Large intestine (tissue), 3 donors: ENCODE results near the gene PTPRD. TPM values are rescaled to one million over a fixed set of nuclear protein-coding genes. Genes with fewer than 3 reads are reported as not detected.

Experiments used
- DNase-seq, 2 donors: peaks; one replicate each; pipeline versions ENCODE4 v3.0.0 to v3.0.0-alpha.2; 2013
- H3K27ac ChIP-seq: one replicate; pipeline ENCODE4 v1.5.1; 2013; ENCODE audit warnings: low read length
- H3K27me3 ChIP-seq: 2 replicates; pipeline ENCODE4 v1.6.1; 2013; ENCODE audit warnings: low read length; ENCODE audit not compliant: control insufficient read depth, insufficient read depth
- H3K36me3 ChIP-seq: 2 replicates; pipeline ENCODE4 v1.6.1; 2013; ENCODE audit warnings: low read length; ENCODE audit not compliant: control insufficient read depth, insufficient read depth
- H3K4me1 ChIP-seq: one replicate; pipeline ENCODE4 v1.6.1; 2013; ENCODE audit warnings: low read length; ENCODE audit not compliant: control insufficient read depth, insufficient read depth
- H3K4me3 ChIP-seq: one replicate; pipeline ENCODE4 v1.5.1; 2013; ENCODE audit warnings: low read length
- H3K9me3 ChIP-seq: one replicate; pipeline ENCODE4 v1.6.1; 2013; ENCODE audit warnings: mild to moderate bottlenecking, low read depth, low read length, moderate library complexity; ENCODE audit not compliant: control insufficient read depth
- WGBS: methylation state at CpG from one replicate; pipeline ENCODE4 v1.1.5; 2013; ENCODE audit warnings: low lambda C conversion rate; ENCODE audit not compliant: insufficient coverage; 5-methylcytosine and 5-hydroxymethylcytosine counted together
- polyA plus RNA-seq: library from polyadenylated mRNA; unstranded; fragments of 120-200 nt; gene quantifications from one replicate; pipeline ENCODE4 v1.2.1, GENCODE V29; 2013

The PTPRD gene
- polyA plus RNA-seq, 1 donor, result 12.0 TPM

GRCh38 chr9:8362250-8362649 lies 2250.6 kb downstream of the PTPRD start:
- H3K27me3 ChIP-seq, result no peaks in the 10 kb centered on the region
- H3K27ac ChIP-seq, result no peak overlapping the region
- H3K4me1 ChIP-seq, result peaks cover 15% of the 10 kb centered on the region
- no peak overlapping the region for H3K4me3 ChIP-seq
- no peaks in the 10 kb centered on the region for H3K9me3 ChIP-seq
- 57% methylated on average over 1 of the region's 1 CpG for WGBS
- no peaks in the 10 kb centered on the region for H3K36me3 ChIP-seq
- DNase-seq, result no peak

- Histone ChIP-seq H3K9me3 (no peaks in the 10 kb centered on the region), H3K4me1 (peaks cover 15% of the 10 kb centered on the region), H3K27ac (no peak overlapping the region), H3K4me3 (no peak overlapping the region), H3K27me3 (no peaks in the 10 kb centered on the region), H3K36me3 (no peaks in the 10 kb centered on the region)
- WGBS, result 17% methylated on average over 1 of the region's 2 CpGs
- peak; percentile 33 to 50 for DNase-seq
These were observed 2251.4 kb downstream of the PTPRD start for GRCh38 chr9:8361364-8361763.

- Histone ChIP-seq H3K4me3 (no peak overlapping the region), H3K27ac (no peak overlapping the region), H3K36me3 (no peaks in the 10 kb centered on the region), H3K27me3 (no peaks in the 10 kb centered on the region), H3K4me1 (peaks cover 4% of the 10 kb centered on the region), H3K9me3 (no peaks in the 10 kb centered on the region)
- DNase-seq, result no peak
These were observed 2256.4 kb downstream of the PTPRD start for GRCh38 chr9:8356406-8356805.

- Histone ChIP-seq H3K4me1 (no peaks in the 10 kb centered on the region), H3K4me3 (no peak overlapping the region), H3K27ac (no peak overlapping the region), H3K36me3 (no peaks in the 10 kb centered on the region), H3K9me3 (no peaks in the 10 kb centered on the region), H3K27me3 (no peaks in the 10 kb centered on the region)
- no peak for DNase-seq
These were observed 2261.4 kb downstream of the PTPRD start for GRCh38 chr9:8351436-8351835.

- H3K27me3 ChIP-seq, result no peaks in the 10 kb centered on the region
- DNase-seq, result no peak
- H3K27ac ChIP-seq, result no peak overlapping the region
- no peaks in the 10 kb centered on the region for H3K9me3 ChIP-seq
- 43% methylated on average over 1 of the region's 4 CpGs for WGBS
- no peaks in the 10 kb centered on the region for H3K4me1 ChIP-seq
- H3K4me3 ChIP-seq, result no peak overlapping the region
- no peaks in the 10 kb centered on the region for H3K36me3 ChIP-seq
These were observed 2262.9 kb downstream of the PTPRD start for GRCh38 chr9:8349901-8350300.

- Histone ChIP-seq H3K27ac (no peak overlapping the region), H3K4me3 (no peak overlapping the region), H3K4me1 (no peaks in the 10 kb centered on the region), H3K27me3 (no peaks in the 10 kb centered on the region), H3K9me3 (no peaks in the 10 kb centered on the region), H3K36me3 (no peaks in the 10 kb centered on the region)
- WGBS, result 29% methylated on average over 1 of the region's 2 CpGs
- no peak for DNase-seq
These were observed 2263.4 kb downstream of the PTPRD start for GRCh38 chr9:8349376-8349775.

GRCh38 chr9:8348756-8349155 lies 2264.0 kb downstream of the PTPRD start:
- H3K36me3 ChIP-seq, result no peaks in the 10 kb centered on the region
- H3K27me3 ChIP-seq, result no peaks in the 10 kb centered on the region
- DNase-seq, result no peak
- 84% methylated on average over 2 of the region's 4 CpGs for WGBS
- H3K27ac ChIP-seq, result no peak overlapping the region
- no peaks in the 10 kb centered on the region for H3K9me3 ChIP-seq
- no peak overlapping the region for H3K4me3 ChIP-seq
- no peaks in the 10 kb centered on the region for H3K4me1 ChIP-seq

- no peak for DNase-seq
- Histone ChIP-seq H3K27me3 (no peaks in the 10 kb centered on the region), H3K4me1 (no peaks in the 10 kb centered on the region), H3K9me3 (no peaks in the 10 kb centered on the region), H3K4me3 (no peak overlapping the region), H3K27ac (no peak overlapping the region), H3K36me3 (no peaks in the 10 kb centered on the region)
- no CpG with 5 or more reads among the region's 4 CpGs for WGBS
These were observed 2266.5 kb downstream of the PTPRD start for GRCh38 chr9:8346296-8346695.

GRCh38 chr9:8338767-8339510 lies 2273.9 kb downstream of the PTPRD start:
- peaks cover 8% of the 10 kb centered on the region for H3K4me1 ChIP-seq
- no peak overlapping the region for H3K27ac ChIP-seq
- 83% methylated on average over 1 of the region's 5 CpGs for WGBS
- no peaks in the 10 kb centered on the region for H3K27me3 ChIP-seq
- no peaks in the 10 kb centered on the region for H3K9me3 ChIP-seq
- DNase-seq, result no peak
- no peak overlapping the region for H3K4me3 ChIP-seq
- no peaks in the 10 kb centered on the region for H3K36me3 ChIP-seq

GRCh38 chr9:8337834-8338766 lies 2274.7 kb downstream of the PTPRD start:
- H3K27ac ChIP-seq, result peak overlapping the region; percentile 54

More at GRCh38 chr9:8337834-8338766, 2274.7 kb downstream of the PTPRD start:
- peaks cover 8% of the 10 kb centered on the region for H3K4me1 ChIP-seq
- WGBS, result 33% methylated on average over 1 of the region's 4 CpGs
- no peaks in the 10 kb centered on the region for H3K36me3 ChIP-seq
- H3K9me3 ChIP-seq, result no peaks in the 10 kb centered on the region
- H3K27me3 ChIP-seq, result no peaks in the 10 kb centered on the region
- H3K4me3 ChIP-seq, result no peak overlapping the region
- DNase-seq, result peak; percentile 85 to 91
